ENCODE measurements around the gene USF1.

DNA sequence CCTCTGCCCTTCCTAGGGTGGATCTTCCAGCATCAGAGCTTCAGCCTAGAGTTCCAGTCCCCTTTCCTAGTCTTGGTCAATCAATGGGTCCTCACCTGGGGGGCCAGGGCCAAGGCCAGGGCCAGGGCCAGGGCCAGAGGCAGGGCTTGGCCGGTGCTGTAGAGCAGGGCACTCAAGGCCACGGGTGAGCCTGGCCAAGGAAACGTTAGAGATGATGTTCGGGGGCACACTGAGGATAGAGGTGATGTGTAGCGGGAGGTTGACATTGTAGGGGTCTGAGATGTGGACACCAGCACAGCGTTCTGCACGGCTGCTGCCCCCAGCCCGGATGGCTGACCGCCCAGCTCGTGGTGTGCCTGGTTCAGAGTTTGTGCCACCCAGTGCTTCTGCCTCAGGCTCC lies 5.4 kb upstream of the USF1 start:
- TF ChIP-seq, protein P1, sequence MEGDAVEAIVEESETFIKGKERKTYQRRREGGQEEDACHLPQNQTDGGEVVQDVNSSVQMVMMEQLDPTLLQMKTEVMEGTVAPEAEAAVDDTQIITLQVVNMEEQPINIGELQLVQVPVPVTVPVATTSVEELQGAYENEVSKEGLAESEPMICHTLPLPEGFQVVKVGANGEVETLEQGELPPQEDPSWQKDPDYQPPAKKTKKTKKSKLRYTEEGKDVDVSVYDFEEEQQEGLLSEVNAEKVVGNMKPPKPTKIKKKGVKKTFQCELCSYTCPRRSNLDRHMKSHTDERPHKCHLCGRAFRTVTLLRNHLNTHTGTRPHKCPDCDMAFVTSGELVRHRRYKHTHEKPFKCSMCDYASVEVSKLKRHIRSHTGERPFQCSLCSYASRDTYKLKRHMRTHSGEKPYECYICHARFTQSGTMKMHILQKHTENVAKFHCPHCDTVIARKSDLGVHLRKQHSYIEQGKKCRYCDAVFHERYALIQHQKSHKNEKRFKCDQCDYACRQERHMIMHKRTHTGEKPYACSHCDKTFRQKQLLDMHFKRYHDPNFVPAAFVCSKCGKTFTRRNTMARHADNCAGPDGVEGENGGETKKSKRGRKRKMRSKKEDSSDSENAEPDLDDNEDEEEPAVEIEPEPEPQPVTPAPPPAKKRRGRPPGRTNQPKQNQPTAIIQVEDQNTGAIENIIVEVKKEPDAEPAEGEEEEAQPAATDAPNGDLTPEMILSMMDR (IDR thresholded peaks at IDR 0.05), result no peak
- TF ChIP-seq POLR2A (IDR thresholded peaks at IDR 0.05), result no peak
